Parathyroid adenoma (tissue), 2 donors: ENCODE results near the gene SCG5.

Experiments
- H2AFZ ChIP-seq: fragments of 300-600 bp; sonication (generic); one replicate; pipeline ENCODE4 v1.7.0; 2017; ENCODE audit warnings: antibody characterized with exemption, mild to moderate bottlenecking
- H3K27ac ChIP-seq: fragments of 300-600 bp; sonication (generic); one replicate; pipeline ENCODE4 v1.7.0; 2017
- H3K27me3 ChIP-seq: fragments of 300-600 bp; sonication (generic); one replicate; pipeline ENCODE4 v1.7.0; 2017; ENCODE audit warnings: low read length; ENCODE audit not compliant: control insufficient read depth, insufficient read depth
- H3K36me3 ChIP-seq: fragments of 300-600 bp; sonication (generic); one replicate; pipeline ENCODE4 v1.7.0; 2017; ENCODE audit warnings: low read length; ENCODE audit not compliant: control insufficient read depth, insufficient read depth
- H3K4me1 ChIP-seq: fragments of 300-600 bp; sonication (generic); one replicate; pipeline ENCODE4 v1.7.0; 2017; ENCODE audit warnings: control low read depth
- H3K4me2 ChIP-seq: fragments of 300-600 bp; sonication (generic); one replicate; pipeline ENCODE4 v1.7.0; 2017; ENCODE audit warnings: low read length
- H3K4me3 ChIP-seq: fragments of 300-600 bp; sonication (generic); one replicate; pipeline ENCODE4 v1.7.0; 2017; ENCODE audit warnings: low read depth, low read length
- H3K79me2 ChIP-seq: fragments of 300-600 bp; sonication (generic); one replicate; pipeline ENCODE4 v1.7.0; 2017; ENCODE audit warnings: control low read depth
- H3K9ac ChIP-seq: fragments of 300-600 bp; sonication (generic); one replicate; pipeline ENCODE4 v1.7.0; 2017; ENCODE audit warnings: mild to moderate bottlenecking
- H3K9me3 ChIP-seq: fragments of 300-600 bp; sonication (generic); one replicate; pipeline ENCODE4 v1.7.0; 2017; ENCODE audit warnings: low read length; ENCODE audit not compliant: control insufficient read depth
- CTCF ChIP-seq: fragments of 300-600 bp; sonication (generic); IDR thresholded peaks from one replicate; pipeline ENCODE4 v1.7.0; 2017; ENCODE audit warnings: antibody characterized with exemption, mild to moderate bottlenecking
- donor health status: primary hyperparathyroidism.

Gene SCG5

GRCh38 chr15:32718821-32719716, 77.6 kb downstream of the SCG5 start:
- no peaks in the 10 kb centered on the region for H3K4me1 ChIP-seq
- H3K9me3 ChIP-seq, result no peaks in the 10 kb centered on the region
- H3K4me3 ChIP-seq, result no peak overlapping the region
- no peak for TF ChIP-seq CTCF
- H2AFZ ChIP-seq, result no peak overlapping the region
- peak overlapping the region; percentile 61 for H3K4me2 ChIP-seq
- peaks cover 8% of the 10 kb centered on the region for H3K27me3 ChIP-seq
- no peaks in the 10 kb centered on the region for H3K79me2 ChIP-seq
- H3K9ac ChIP-seq, result no peak overlapping the region
- H3K36me3 ChIP-seq, result no peaks in the 10 kb centered on the region
- H3K27ac ChIP-seq, result no peak overlapping the region

- H3K4me2 ChIP-seq, result no peak overlapping the region
- H3K79me2 ChIP-seq, result no peaks in the 10 kb centered on the region
- H2AFZ ChIP-seq, result no peak overlapping the region
- peaks cover 8% of the 10 kb centered on the region for H3K27me3 ChIP-seq
- H3K27ac ChIP-seq, result no peak overlapping the region
- H3K9me3 ChIP-seq, result no peaks in the 10 kb centered on the region
- no peaks in the 10 kb centered on the region for H3K4me1 ChIP-seq
- H3K9ac ChIP-seq, result no peak overlapping the region
- no peak for TF ChIP-seq CTCF
- H3K4me3 ChIP-seq, result no peak overlapping the region
- H3K36me3 ChIP-seq, result no peaks in the 10 kb centered on the region
These were observed 80.1 kb downstream of the SCG5 start for GRCh38 chr15:32721596-32721995.

- Histone ChIP-seq H3K9ac (no peak overlapping the region), H3K4me3 (no peak overlapping the region), H2AFZ (no peak overlapping the region), H3K9me3 (no peaks in the 10 kb centered on the region), H3K4me2 (no peak overlapping the region), H3K79me2 (no peaks in the 10 kb centered on the region), H3K36me3 (no peaks in the 10 kb centered on the region), H3K27me3 (peaks cover 8% of the 10 kb centered on the region), H3K4me1 (no peaks in the 10 kb centered on the region), H3K27ac (no peak overlapping the region)
- TF ChIP-seq CTCF, result no peak
These were observed 80.6 kb downstream of the SCG5 start for GRCh38 chr15:32722136-32722535.

DNA sequence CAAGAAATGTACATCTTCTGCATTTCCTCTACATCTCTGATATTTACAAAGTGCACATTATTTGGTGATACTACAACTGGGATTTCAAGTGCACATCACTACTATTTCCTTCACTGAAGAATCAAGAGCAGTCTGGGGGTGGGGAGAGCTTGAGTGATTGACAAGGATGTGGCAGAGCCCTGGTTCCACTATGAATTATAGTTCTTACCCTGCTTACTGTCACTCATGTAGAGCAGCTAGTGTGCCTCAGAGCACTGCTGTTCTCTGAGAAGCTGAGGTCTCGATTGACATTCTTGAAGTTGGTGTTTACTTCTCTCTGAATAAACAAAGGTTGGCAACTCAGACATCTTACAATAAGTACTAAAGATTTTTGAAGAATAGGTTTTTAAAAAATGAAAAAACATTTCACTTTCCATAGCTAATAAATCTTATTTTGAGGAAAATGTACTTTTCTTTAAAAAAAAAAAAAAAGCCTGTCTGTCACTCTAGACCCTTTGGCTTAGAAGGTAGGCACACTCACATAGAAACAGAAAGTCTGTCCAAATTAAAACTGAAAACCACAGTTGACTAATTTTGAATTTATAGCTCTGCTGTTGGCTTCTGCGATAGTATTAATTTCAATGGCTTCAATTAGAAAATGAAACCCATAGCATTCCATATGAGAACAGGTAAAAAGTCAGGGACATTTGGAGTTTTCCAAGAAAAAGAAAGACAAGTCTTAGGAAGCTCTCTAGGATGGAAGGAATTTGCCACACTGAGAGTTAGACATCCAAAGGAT, 81.8 kb downstream of the SCG5 start:
- H3K9ac ChIP-seq, result no peak overlapping the region
- TF ChIP-seq CTCF, result no peak
- no peak overlapping the region for H3K4me2 ChIP-seq
- no peaks in the 10 kb centered on the region for H3K79me2 ChIP-seq
- H3K4me1 ChIP-seq, result no peaks in the 10 kb centered on the region
- no peaks in the 10 kb centered on the region for H3K9me3 ChIP-seq
- no peak overlapping the region for H3K27ac ChIP-seq
- H3K36me3 ChIP-seq, result no peaks in the 10 kb centered on the region
- peaks cover 8% of the 10 kb centered on the region for H3K27me3 ChIP-seq
- H3K4me3 ChIP-seq, result no peak overlapping the region
- H2AFZ ChIP-seq, result no peak overlapping the region
